ENCODE data around the gene OTX1.

- TF ChIP-seq CTCF (conservative IDR thresholded peaks at IDR 0.05; ENCODE audit: low read depth, low read length) (no peak), POLR2A (IDR thresholded peaks at IDR 0.05; ENCODE audit: low read depth, low read length) (no peak), CEBPB (IDR thresholded peaks at IDR 0.05; ENCODE audit: low read depth, low read length) (no peak), RAD21 (IDR thresholded peaks at IDR 0.05; ENCODE audit: low read length) (no peak), MAFK (IDR thresholded peaks at IDR 0.05; ENCODE audit: low read depth, low read length) (no peak), NFE2L2 (IDR thresholded peaks at IDR 0.05; ENCODE audit: low read depth, low read length) (no peak)
These were observed 1.2 kb upstream of the OTX1 start for GRCh38 chr2:63049211-63049969.

All from IMR-90 (cell line).